GM18909 (cell line): ENCODE results near the gene ZNF415.

ENCODE experiments used
- ATAC-seq: cut with Tn5 transposase; IDR thresholded peaks from one replicate; pipeline ENCODE4 v1.9.1; 2021; ENCODE audit warnings: mild to moderate bottlenecking; ENCODE audit not compliant: unreplicated experiment, poor library complexity

ZNF415 gene

GRCh38 chr19:53057904-53058580 lies 74.7 kb downstream of the ZNF415 start:
- no peak for ATAC-seq
